ENCODE data around the gene CCDC171.
"Not testable (repeated sequence)": the region's sequence is repeated elsewhere in the genome, so short reads cannot be mapped to it uniquely, and the experiment has no call there.

CCDC171 gene

DNA sequence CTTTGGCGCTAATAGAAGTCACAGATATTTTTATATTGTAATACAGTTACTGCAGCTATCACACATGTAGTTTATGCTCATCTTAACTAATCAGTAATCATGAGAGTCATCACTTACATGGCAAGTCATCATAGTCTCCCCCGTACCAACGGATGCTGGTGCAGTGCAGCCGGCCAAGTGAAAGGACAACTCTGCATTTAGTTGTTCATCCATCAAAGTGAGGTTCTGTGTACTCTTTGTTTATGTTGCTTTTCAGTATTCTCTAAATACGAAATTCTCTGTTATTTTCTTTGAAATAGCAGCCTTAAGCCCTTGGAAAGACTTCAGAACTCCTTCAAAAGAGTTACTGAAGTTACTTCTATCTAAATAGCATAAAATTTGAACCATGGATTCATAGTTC, 216.7 kb downstream of the CCDC171 start:
- DNase-seq = no peak

DNA sequence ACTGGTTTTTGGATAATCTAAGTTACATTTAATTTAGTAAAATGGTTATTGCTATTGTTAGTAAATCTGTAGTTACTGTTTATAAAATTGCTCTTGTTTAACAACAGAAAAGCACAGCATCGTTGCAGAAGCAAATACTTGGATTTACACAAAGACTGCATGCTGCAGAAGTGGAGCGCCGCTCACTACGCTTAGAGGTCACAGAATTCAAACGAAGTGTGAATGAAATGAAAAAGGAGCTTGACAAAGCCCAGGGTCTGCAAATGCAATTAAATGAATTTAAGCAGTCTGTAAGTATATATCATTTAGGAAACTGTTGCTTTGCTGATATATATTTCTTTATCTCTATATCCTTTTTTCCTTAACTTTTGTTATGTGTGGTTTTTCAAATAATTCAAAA, 226.0 kb downstream of the CCDC171 start:
- DNase-seq = no peak

DNA sequence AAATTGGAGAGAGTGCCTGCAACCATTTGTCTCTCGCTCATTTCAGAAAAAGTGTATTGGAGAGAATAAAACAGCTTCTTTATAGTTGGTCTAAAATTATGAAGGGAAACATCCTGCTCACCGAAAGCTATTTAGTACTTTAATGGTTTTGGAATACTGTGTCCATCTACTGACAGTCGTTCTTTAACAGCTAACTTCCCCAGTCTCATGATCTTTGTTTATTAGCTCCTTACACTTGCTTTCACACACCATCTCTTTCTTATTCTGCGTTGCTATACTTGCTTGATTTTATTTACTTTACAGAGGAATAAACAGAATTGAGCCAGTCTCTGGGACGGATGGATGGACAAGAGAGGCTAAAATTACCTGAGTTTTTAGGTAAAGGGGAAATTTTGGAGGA, 229.3 kb downstream of the CCDC171 start:
- no peak for DNase-seq

DNA sequence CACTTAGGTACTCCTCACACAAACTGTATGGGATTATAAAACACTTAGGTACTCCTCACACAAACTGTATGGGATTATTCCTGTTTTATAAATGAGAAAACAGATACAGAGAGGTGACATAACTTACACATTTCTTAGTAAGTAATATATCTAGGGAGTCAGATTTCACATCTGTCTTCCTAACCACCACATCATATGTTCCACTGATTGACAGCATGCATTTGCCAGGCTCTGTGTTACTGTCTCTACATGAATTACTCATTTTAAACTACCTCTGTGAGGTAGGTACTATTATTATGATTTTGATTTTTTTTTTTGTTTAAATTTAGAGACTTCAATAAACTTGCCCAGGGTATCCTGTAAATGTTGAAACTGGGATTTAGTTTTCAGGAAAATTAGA, 232.7 kb downstream of the CCDC171 start:
- DNase-seq = no peak

DNA sequence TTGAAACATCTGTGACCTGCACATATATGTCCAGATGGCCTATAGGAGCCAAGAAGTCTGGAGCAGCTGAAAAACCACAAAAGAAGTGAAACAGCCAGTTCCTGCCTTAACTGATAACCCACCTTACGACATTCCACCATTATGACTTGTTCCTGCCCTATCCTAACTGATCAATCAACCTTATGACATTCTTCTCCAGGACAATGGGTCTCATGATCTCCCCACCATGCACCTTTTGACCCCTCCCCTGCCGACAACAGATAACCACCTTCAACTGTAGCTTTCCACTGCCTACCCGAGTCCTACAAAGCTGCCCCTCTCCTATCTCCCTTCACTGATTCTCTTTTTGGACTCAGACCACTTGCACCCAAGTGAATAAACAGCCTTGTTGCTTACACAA, 233.8 kb downstream of the CCDC171 start:
- no peak for DNase-seq

DNA sequence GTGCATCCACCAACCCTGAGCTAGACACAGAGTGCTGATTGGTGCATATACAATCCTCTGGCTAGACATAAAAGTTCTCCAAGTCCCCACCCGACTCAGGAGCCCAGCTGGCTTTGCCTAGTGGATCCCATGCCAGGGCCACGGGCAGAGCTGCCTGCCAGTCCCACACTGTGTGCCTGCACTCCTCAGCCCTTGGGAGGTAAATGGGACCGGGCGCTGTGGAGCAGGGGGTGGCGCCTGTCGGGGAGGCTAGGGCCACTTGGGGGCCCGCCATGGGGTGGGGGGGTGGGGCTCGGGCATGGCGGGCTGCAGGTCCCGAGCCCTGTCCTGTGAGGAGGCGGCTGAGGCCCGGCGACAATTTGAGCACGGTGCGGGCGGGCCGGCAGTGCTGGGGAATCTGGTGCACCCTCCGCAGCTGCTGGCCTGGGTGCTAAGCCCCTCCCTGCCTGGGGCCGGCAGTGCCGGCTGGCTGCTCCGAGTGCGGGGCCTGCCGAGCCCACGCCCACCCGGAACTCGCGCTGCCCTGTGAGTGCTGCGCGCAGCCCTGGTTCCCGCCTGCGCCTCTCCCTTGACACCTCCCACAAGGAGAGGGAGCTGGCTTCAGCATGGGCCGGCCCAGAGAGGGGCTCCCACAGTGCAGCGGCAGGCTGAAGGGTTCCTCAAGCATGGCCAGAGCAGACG, 257.5 kb downstream of the CCDC171 start:
- DNase-seq = not testable (repeated sequence)

DNA sequence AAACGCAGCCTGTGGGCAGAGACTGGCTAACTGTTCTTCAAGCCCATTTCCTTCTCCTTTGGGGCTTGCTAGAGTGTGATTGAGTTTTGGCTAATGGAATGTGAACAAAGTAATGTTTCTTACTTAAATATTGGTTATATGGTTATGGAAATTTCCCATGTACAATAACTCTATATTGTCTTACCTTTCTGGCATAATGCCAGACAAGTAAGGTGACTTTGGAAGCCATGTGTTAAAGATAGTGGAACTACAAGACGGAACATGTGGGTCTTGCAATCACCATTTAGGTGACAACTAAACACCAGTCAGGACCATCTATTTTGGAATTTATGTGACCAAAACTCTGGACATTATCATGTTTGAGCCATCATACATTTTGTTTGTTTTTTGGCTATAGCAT, 260.2 kb downstream of the CCDC171 start:
- no peak for DNase-seq

DNA sequence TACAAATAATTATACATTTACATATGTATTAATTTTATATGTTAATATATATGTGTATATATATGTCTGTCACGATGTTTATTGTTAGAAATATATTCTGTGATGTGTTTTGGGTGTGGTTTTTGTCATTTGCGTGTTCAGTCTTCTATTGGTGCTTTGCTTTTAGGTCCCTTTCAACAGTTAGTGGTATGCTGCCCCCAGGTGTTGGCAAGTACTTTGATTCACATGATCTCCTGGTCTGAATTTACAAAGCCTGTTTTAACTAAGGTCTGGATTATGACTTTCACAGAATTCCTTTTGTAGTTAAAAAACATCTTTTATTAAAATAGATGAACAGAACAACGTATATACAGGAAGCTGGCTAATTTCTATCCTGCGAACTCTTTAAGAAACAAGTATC, 271.5 kb downstream of the CCDC171 start:
- DNase-seq = no peak

DNA sequence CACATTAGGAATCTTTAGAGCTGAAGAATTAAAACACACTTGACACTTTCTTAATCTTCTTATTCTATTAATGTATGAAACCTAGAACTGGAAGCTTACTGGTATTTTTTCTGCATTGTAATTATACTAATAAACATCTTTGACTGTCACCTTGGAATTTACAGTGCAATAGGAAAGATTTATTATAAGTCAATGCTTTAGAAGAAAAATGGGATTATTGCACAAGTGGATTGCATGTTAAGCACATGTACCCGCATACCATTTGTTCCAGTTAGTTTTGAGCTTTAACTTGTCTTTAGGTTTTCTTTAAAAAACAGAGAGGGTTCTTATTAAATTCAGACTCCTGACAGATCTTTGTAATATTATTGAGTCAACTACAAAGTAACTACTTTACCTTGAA, 278.5 kb downstream of the CCDC171 start:
- no peak for DNase-seq

DNA sequence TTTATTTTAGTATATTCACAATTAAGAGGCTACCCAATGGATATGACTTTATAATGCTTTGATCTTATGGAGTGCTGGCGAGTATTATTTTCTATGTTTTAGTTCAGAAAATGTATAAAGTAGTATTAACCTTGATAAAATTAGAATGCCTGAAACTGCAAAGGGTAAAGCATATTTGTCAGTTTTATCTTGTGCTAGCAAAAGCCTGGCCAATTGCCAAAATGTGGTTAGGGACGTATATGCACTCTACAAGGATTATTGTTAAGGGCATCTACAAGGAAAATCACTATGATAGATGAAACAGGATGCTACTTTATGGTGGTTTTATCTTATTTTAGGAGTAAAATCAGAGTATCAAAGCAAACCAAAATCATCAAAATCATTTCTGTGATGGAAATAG, 281.7 kb downstream of the CCDC171 start:
- DNase-seq = no peak

DNA sequence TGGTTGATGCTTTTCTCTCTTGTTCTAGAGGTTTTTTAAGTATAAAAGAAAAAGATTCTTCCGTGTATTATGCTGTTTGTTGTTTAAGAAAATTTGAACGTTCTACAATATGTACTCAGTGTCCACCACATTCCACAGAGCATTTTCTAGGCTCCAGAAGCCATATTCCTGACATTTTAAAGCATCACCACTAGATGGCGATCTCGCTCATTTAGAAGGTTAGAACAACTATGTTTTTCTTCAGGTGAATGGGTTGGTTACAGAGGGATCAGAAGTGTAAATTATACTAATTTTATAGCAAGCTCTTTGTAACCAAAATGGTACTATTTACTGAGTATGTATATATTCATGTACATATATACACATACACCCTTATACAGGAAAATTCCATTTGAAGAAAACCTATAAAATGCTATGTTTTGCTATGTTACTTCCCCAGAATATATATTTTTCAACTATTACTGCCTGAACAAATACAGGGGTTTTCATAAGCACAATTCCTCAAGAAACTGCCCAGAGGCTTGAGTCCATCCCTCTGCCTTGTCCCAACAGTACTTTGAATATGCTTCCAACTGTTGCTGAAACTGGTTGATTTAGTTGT, 284.3 kb downstream of the CCDC171 start:
- peak; percentile 21 for DNase-seq

DNA sequence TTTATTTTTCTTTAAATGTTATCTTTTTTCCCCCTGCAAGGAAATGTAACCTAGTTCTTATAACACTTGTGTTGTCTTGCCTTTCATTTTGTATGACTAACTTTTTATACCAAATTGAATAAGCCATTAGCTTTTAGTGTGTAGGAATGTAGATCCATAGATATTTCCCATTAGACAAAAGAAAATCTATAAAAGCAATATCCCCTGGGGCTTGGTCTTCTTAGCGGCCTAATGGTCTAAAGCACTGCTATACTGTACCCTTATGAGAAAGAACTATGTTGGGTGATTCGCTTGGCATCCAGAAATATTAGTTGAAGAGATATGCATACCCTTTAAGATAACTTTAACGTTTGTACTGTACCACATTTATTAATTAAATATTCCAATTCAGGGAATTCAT, 289.2 kb downstream of the CCDC171 start:
- no peak for DNase-seq

DNA sequence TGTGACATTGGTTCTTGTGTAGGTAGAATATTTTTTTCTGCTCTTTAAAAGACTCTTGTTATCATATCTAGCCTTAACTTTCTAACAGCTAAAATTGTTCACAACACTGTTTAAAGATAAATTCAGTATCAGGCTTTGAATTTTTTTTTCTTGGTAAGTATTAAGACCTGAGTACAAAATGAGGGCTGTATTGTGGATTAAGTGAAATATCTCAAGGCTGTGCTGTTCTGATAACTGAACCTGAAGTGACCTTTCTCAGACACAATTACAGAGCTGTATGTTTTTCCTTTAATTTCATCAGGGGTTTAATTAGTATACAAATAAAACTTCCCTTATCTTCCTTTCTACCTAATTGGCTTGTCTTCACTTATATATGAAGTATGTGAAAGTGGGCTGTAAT, 290.5 kb downstream of the CCDC171 start:
- DNase-seq = no peak

DNA sequence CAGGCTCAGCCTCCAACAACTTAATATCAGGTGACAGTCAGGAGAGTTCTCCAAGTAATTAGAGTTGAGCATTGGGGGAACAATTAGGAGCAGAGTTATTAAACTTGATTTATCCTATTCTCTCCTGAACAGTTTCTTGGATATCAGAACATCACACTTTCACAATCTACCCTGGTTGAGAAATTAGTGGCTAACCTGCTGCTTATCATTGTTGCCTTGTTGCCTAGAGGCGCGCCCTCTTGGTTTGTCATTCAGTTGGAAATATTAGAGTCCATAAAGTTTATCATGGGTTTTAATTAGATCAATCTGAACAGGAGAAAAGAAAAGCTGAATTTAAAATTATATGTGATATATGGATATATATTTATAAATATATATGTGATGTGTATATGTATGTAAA, 291.1 kb downstream of the CCDC171 start:
- no peak for DNase-seq

DNA sequence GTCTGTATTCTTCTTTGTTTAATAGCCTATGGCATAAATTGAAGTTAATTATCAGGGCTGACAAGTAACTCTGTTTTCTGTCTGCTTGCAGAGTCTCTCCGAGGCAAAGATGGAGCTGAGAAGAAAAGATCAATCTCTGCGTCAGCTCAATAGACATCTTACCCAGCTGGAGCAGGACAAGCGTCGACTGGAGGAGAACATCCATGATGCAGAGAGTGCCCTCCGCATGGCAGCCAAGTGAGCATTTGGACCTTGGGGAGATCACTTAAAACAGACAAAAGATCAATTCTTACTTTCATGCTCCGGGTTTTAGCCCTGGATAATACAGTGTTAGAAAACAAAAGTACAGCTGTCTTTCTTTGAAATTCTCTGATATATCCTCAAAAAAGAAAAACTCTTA, 293.8 kb downstream of the CCDC171 start:
- DNase-seq = no peak

DNA sequence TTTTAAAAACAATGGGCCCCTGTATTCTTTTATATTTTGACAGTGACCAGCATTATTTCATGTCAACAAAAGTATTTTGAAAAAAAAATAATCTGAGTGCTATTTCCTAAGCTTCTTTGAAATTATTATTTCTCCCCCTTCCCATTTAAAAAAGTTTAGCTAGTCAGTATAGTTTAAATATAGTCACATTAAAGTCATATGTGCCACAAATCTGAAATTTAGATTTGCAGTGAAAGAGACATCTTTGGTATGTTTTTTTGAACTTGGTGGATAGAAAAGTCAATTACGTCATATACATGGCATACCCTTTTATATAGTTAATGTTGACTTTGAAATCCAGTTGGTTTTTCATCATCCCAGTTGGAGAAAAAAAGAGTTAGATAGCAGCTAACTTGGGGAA, 297.0 kb downstream of the CCDC171 start:
- no peak for DNase-seq

DNA sequence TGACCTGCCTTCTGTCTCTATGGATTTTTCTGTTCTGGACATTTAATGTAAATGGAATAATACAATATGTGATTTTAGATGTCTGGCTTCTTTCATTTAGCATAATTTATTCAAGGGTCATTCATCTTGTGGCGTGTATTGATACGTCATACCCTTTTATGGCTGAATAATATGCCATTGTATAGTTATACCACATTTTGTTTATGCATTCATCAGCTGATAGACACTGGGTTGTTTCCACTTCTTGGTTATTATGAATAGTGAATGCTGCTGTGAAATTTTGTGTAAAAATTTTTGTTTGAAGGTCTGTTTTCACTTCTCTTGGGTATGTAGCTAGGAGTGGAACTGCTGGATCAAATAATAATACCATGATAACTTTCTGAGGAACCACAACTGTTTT, 298.9 kb downstream of the CCDC171 start:
- no peak for DNase-seq

DNA sequence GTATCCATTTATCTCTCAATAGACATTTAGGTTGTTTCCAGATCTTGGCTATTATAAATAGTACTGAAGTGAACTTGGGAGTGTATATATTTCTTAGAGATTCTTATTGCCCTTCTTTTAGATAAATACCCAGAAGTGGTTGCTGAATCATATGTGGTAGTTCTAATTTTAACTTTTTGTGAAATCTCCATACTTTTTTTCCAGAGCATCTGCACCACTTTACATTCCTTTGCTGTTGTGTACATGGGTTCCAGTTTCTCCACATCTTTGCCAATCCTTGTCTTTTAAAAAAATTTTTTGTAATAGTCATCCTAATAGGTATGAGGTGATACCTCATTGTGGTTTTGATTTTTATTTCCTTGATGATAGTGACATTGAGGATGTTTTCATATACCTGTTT, 303.7 kb downstream of the CCDC171 start:
- DNase-seq = no peak

DNA sequence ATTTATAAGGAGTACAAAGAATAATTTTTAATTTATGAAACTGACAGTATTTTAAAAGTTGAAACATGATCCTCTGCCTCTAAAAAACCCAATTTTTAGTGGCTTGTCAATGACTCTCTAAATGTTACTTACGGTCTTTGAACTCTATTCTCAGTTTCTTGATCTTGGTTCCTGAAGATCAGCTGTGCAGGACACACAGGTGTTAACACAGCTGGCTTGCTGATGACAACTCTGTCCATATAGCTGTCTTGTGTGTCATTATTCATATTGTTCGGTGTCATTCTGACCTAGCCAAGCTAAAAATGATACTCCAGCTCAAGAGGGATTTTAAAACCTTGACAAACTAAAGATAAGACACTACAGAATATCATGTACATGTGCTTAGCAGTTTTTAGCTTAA, 314.5 kb downstream of the CCDC171 start:
- no peak for DNase-seq

DNA sequence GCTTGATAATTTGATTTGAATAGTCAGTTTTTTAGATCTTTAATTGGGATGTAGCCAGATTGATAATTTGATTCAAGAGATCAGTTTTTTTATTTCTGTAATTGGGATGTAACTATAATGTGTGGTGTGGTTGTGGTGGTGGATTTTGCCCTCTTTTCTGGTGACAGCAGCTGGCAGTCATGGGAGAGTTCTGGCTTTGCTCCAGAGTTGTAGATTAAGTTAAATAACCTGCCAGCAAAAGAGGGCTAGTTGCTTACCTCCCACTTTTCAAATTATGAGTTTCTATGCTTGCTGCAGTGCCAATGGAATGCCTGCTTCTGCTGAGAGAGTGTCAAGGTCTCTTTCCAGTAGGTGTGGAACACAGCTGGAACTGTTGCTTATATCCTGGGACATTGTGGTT, 315.1 kb downstream of the CCDC171 start:
- no peak for DNase-seq

DNA sequence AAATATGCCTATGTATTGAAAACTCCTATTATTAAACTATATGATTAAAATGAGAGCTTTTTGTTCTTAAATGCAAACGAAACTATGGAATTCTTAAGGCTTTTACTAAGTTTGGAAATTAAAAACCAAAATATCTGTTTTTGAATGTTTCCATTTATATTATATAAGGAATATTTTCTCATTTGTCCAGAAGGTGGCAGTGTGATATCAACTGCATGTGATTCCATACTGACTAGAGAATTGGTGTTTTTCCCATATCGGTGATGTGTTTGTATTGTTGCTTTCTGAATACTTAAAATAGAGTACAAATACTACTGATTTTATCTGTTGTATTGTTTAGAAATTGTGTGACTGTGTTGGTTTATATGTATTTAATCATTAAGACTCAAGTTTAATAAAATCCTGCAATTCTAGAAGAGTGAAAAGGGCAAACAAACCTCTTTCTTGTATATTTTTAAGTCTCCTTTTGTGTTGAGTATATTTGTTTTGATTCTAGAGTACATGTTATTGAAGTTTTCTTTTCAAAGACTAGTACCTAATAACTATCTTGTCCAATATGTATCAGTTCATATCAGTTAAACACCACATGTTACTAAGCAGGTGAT, 320.8 kb downstream of the CCDC171 start:
- DNase-seq = no peak

DNA sequence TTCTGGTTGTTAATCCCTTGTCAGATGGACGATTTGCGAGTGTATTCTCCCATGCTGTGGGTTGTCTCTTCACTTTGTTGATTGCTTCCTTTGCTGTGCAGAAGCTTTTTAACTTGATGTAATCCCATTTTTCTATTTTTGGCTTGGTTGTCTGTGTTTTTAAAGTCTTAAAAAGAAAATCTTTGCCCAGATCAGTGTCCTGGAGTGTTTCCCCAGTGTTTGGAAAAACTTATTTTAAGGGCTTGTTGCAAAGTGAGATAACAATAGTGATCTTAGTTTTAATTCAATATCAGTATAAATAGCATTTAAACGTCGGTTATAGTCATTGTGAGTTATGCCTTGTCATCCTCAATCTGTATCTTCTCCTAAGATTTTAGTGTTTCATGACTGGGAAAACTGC, 329.5 kb downstream of the CCDC171 start:
- no peak for DNase-seq

DNA sequence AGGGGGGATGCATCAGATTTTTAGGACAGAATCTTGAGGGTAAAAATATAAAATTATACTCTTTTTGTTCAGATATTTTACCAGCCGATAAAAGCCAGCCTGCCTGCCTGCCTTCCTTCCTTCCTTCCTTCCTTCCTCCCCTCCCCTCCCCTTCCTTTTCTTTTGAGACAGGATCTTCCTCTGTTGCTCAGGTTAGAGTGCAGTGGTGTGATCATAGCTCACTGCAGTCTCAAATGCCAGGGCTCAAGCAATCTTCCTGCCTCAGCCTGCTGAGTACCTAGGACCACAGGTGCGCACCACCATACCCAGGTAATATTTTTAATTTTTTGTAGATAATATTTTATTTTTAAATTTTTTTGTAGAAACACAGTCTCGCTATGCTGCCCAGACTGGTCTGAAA, 330.0 kb downstream of the CCDC171 start:
- DNase-seq = no peak

DNA sequence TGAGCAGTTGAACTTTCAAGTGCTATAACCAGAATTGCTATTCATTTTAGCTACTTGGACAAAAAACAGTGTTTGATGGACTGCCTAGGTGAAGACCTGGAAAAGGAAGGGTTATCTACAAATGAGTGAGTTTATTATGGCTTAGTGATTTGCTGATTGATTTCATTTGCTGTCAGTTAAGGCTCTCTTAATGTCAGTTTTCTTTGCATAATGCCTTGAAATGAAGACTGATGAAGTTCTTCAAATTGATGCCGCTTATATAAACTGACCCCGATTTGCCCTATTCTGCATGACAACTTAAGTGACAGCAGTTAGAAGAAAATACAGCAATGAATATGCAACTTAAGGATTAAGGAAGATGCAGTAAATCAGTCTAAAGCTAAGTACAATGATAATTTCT, 332.6 kb downstream of the CCDC171 start:
- no peak for DNase-seq

DNA sequence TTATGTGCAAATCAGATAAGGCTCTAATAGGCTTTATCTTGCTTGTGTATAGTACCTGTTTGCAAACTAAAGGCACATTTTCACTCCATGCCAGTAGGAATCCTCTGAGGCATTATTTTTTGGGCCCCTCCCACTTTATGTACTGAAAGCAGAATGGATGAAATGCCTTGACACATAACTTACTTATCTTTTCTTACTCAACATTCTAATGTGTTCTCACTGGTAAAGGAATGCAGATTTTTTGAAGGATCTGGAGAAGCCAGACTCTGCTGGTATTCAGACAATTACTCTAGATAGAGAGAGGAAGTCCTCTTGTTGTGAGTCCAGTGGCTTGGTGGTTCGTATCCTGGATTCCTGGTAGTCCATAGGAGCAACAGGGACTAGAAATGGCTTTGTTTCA, 336.7 kb downstream of the CCDC171 start:
- no peak for DNase-seq

Data from CD4-positive, alpha-beta T cell treated with Interleukin-17A for 4 hours (primary cell).